ENCODE data around the gene SMARCAL1.

DNA sequence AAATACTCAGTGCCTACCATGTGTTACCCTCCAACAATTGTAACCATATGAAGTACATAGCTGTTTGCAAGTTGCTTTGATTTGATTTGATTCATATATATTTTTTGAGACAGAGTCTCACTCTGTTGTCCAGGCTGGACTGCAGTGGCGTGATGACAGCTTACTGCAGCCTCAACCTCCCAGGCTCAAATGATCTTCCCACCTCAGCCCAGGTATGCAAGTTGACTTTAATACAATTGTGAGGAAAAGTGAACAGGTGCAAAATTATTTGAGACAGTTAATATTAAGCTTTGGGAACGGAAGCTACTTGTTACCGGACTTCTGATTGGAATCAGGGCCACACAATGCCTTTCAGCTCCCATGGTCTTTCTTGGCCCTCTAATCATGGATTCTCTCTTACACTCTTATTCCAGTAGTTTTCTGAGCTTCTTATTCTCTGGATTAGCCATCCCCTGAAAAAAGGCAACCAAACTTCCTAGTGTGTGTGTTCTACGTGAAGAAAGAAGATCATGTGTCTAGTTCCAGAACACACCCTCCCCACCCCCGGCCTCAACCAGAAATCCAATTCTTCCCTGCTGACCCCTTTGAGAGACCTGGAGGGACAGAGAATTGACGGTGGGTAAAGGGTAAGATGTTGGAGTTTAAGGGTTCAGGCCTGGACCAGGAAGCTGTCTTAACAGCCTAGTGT is 85.2 kb downstream of the SMARCAL1 start:
- TF ChIP-seq, protein P1, sequence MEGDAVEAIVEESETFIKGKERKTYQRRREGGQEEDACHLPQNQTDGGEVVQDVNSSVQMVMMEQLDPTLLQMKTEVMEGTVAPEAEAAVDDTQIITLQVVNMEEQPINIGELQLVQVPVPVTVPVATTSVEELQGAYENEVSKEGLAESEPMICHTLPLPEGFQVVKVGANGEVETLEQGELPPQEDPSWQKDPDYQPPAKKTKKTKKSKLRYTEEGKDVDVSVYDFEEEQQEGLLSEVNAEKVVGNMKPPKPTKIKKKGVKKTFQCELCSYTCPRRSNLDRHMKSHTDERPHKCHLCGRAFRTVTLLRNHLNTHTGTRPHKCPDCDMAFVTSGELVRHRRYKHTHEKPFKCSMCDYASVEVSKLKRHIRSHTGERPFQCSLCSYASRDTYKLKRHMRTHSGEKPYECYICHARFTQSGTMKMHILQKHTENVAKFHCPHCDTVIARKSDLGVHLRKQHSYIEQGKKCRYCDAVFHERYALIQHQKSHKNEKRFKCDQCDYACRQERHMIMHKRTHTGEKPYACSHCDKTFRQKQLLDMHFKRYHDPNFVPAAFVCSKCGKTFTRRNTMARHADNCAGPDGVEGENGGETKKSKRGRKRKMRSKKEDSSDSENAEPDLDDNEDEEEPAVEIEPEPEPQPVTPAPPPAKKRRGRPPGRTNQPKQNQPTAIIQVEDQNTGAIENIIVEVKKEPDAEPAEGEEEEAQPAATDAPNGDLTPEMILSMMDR (IDR thresholded peaks at IDR 0.05; ENCODE audit: low read depth, low read length, missing input control) = no peak
- TF ChIP-seq YY1 (IDR thresholded peaks at IDR 0.05) (no peak), RAD21 (IDR thresholded peaks at IDR 0.05) (no peak)

All from liver (tissue), 3 donors.